Activated CD8-positive, alpha-beta memory T cell treated with anti-CD3 and anti-CD28 coated beads for 4 hours (primary cell): ENCODE data around the gene TENT5C.

Experiments
- DNase-seq, 2 donors: peaks; one replicate each; pipeline ENCODE4 v3.0.0-alpha.2; 2020; ENCODE audit warnings: low read depth in 2 of 2

Gene TENT5C

GRCh38 chr1:117676615-117677130, 70.8 kb downstream of the TENT5C start:
- DNase-seq = no peak
